Sigmoid colon (tissue), 4 donors: ENCODE results near the gene ARPP21.

Experiments
- EP300 ChIP-seq, 4 donors: sonication (generic); formaldehyde crosslinking; IDR thresholded peaks; one replicate each; pipeline ENCODE4 v1.6.1; 2017; ENCODE audit warnings: antibody characterized with exemption in 4 of 4
- POLR2A ChIP-seq, 2 donors: fragments of 450-650 bp; IDR thresholded peaks; one replicate each; pipeline ENCODE4 v1.6.1; 2016; ENCODE audit warnings: antibody characterized with exemption in 2 of 2, mild to moderate bottlenecking in 2 of 2, moderate library complexity in 2 of 2
- POLR2AphosphoS5 ChIP-seq, 4 donors: sonication (generic); formaldehyde crosslinking; IDR thresholded peaks; one replicate each; pipeline ENCODE4 v1.6.1; 2017; ENCODE audit warnings: antibody characterized with exemption in 4 of 4
- TF ChIP-seq, protein P1 (sequence below), 4 experiments: fragments of 450-650 bp in 3 of 4; fragments of 200-600 bp in 1 of 4; IDR thresholded peaks; one replicate each; pipeline ENCODE4 v1.5.1; 2016 to 2019; ENCODE audit warnings: antibody characterized with exemption in 4 of 4, mild to moderate bottlenecking in 3 of 4, moderate library complexity in 2 of 4

DNA sequence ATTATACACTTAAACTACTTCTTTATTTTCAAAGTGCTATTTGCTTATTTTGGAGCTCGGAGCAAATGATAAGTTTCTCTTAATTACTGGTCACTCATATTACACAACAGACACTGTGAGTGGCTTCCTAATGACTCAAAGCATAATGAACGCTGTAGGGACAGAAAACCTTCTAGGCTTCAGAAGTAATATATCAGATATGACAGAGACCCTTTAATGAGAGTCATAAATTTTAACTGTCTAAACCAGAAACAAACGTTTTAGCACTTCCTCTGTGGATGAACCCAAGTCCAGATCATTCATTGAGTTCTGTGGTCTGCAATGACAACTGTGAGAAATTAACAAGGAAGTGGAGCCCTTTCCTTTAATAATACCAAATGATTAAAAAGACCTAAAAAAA, 66.6 kb downstream of the ARPP21 start:
- TF ChIP-seq, protein P1, sequence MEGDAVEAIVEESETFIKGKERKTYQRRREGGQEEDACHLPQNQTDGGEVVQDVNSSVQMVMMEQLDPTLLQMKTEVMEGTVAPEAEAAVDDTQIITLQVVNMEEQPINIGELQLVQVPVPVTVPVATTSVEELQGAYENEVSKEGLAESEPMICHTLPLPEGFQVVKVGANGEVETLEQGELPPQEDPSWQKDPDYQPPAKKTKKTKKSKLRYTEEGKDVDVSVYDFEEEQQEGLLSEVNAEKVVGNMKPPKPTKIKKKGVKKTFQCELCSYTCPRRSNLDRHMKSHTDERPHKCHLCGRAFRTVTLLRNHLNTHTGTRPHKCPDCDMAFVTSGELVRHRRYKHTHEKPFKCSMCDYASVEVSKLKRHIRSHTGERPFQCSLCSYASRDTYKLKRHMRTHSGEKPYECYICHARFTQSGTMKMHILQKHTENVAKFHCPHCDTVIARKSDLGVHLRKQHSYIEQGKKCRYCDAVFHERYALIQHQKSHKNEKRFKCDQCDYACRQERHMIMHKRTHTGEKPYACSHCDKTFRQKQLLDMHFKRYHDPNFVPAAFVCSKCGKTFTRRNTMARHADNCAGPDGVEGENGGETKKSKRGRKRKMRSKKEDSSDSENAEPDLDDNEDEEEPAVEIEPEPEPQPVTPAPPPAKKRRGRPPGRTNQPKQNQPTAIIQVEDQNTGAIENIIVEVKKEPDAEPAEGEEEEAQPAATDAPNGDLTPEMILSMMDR (IDR thresholded peaks at IDR 0.05): no peak
- TF ChIP-seq POLR2AphosphoS5 (IDR thresholded peaks at IDR 0.05) (no peak), POLR2A (IDR thresholded peaks at IDR 0.05) (no peak), EP300 (IDR thresholded peaks at IDR 0.05) (no peak)
